ENCODE data around the gene CBX2. TPM values are rescaled to one million over a fixed set of nuclear protein-coding genes. Genes with fewer than 3 reads are reported as not detected.

Gene CBX2
- total RNA-seq, 1 experiment from 2014 or later, result 28.3 TPM

DNA sequence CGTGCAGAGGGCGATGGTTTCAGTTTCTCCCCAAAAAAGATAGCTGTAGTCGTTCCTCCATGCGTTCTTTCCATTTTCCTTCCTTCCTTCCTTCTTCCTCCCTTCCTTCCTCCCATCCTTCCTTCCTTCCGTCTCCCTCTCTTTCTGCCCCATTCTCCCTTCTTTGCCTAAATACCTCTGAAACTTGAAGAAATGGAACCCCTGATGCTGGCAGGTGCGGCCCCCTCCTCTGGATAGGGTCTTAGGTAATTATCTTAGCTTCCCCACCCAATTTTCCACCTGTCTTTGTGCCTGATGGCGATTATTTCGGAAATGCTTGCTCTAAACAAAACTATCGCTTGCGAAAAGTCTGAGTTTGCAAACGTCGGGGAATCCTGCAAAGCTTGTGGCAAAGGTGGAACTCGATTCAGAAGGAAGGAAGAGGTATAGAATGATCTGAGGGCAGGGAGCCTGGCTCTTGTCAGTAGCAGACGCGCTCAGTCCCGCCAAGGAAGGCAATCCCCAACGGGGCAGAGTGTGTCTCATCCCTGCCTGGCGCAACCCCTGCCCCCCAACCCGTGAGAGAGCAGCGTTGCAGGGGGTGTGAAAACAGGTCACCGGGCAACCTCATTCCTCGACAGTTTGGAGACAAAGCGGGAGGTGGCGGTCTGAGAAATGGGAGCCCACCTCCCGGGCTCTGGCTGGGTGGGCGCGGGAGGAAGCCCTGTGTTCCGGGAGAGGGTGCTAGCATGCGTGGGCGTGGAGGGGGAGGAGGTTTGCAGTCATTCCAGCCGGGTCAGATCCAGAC is 21.8 kb downstream of the CBX2 start:
- Histone ChIP-seq H3K4me1 (ENCODE audit: control insufficient read depth in 1 of 2, insufficient read depth in 2 of 2, low read length in 2 of 2) (peaks cover 32 to 57% of the 10 kb centered on the region in 2 experiments), H3K36me3 (ENCODE audit: control insufficient read depth in 1 of 2, insufficient read depth in 2 of 2, low read length in 2 of 2) (peaks cover 6 to 12% of the 10 kb centered on the region in 2 experiments; a peak in 2 of 4 replicates), H3K9me3 (ENCODE audit: control insufficient read depth in 1 of 2, insufficient read depth in 1 of 2, low read depth in 1 of 2, low read length in 2 of 2) (no peaks in the 10 kb centered on the region), H3K9ac (ENCODE audit: low read length) (peak overlapping the region; percentile 70), H3K79me2 (ENCODE audit: insufficient read depth, low read length) (peaks cover 14% of the 10 kb centered on the region; the same call in 1 of the 2 replicates), H3K4me3 (replicated peaks in 1 of 2; ENCODE audit: low read depth in 1 of 2, low read length in 2 of 2) (peak overlapping the region; percentile 73 to 75), H3K9me2 (ENCODE audit: insufficient read depth) (no peaks in the 10 kb centered on the region), H4K20me1 (ENCODE audit: insufficient read depth) (no peaks in the 10 kb centered on the region), H2AFZ (ENCODE audit: low read depth, low read length, poor library complexity, severe bottlenecking) (no peak overlapping the region), H3K4me2 (ENCODE audit: low read length) (peak overlapping the region; percentile 98), H3K27me3 (ENCODE audit: insufficient read depth, low read length) (no peaks in the 10 kb centered on the region), H3K27ac (ENCODE audit: low read depth, low read length) (peak overlapping the region; percentile 91; the same call in 1 of the 2 replicates)
- intact Hi-C loops (cut with micrococcal nuclease), result loop anchor here (1.0 kb wide), 1 partner anchor 21 kb away; the partner anchor contains the start of gene CBX2
- ATAC-seq, result no peak
- ChIA-PET RAD21 (ENCODE audit: low non-redundant PET in 1 of 2, low total read pairs in 2 of 2, uncharacterized antibody in 2 of 2, unreplicated experiment in 2 of 2) (interaction anchor here in 1 of 2 experiments (1.2 kb wide), 1 partner anchor 54 kb away, joined by 5 read pairs; no protein-coding TSS in a partner anchor), POLR2A (interaction anchor here (1.3 to 3.2 kb wide), 3 partner anchors 18 to 39 kb away, joined by 3 to 11 read pairs (median 3); partner anchors contain the start of genes CBX2 and CBX4), CTCF (no interaction called here)
- BruUV-seq (replicated peaks), result no TSS peak
- DNase-seq (ENCODE audit: low read depth, low spot score), result no peak
- TF ChIP-seq SIN3A (IDR thresholded peaks at IDR 0.05; ENCODE audit: low read depth) (no peak), ZFX (IDR thresholded peaks at IDR 0.05) (no peak), ZNF274 (IDR thresholded peaks at IDR 0.05; ENCODE audit: low read depth, low read length) (no peak), ELF1 (IDR thresholded peaks at IDR 0.05; ENCODE audit: borderline replicate concordance, low read depth) (no peak), EZH2phosphoT487 (IDR thresholded peaks at IDR 0.05; ENCODE audit: borderline replicate concordance) (no peak), POLR2AphosphoS5 (IDR thresholded peaks at IDR 0.05; ENCODE audit: low read depth, low read length) (no peak), FOSL1 (IDR thresholded peaks at IDR 0.05; ENCODE audit: low read depth) (no peak), EGR1 (IDR thresholded peaks at IDR 0.05; ENCODE audit: low read depth) (0 out of 2 replicates have a peak, but pooled peaks have one; percentile 46)
- TF ChIP-seq, protein P1, sequence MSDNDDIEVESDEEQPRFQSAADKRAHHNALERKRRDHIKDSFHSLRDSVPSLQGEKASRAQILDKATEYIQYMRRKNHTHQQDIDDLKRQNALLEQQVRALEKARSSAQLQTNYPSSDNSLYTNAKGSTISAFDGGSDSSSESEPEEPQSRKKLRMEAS (IDR thresholded peaks at IDR 0.05), result no peak
